Measurements from ENCODE around the gene UNC5C. TPM values are rescaled to one million over a fixed set of nuclear protein-coding genes. Genes with fewer than 3 reads are reported as not detected.
"Not testable (repeated sequence)": the region's sequence is repeated elsewhere in the genome, so short reads cannot be mapped to it uniquely, and the experiment has no call there.

Gene UNC5C
- total and polyA plus RNA-seq, 4 donors: 0.63 to 11.2 (median 8.6) TPM

DNA sequence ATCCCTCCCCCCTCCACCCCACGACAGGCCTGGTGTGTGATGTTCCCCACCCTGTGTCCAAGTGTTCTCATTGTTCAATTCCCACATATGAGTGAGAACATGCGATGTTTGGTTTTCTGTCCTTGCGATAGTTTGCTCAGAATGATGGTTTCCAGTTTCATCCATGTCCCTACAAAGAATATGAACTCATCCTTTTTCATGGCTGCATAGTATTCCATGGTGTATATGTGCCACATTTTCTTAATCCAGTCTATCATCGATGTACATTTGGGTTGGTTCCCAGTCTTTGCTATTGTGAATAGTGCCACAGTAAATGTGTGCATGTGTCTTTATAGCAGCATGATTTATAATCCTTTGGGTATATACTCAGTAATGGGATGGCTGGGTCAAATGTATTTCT, 414.8 kb downstream of the UNC5C start:
- H3K9me3 ChIP-seq (ENCODE audit: control insufficient read depth, low read length); intact Hi-C loops (cut with DNase I); H3K36me3 ChIP-seq (ENCODE audit: control insufficient read depth in 1 of 2, insufficient read depth in 2 of 2, low read length in 1 of 2); H3K4me1 ChIP-seq (ENCODE audit: control insufficient read depth in 1 of 2, insufficient read depth in 2 of 2, low read length in 2 of 2); DNase-seq; H3K27me3 ChIP-seq (ENCODE audit: control insufficient read depth in 1 of 2, insufficient read depth in 2 of 2, low read length in 1 of 2); ATAC-seq (ENCODE audit: low FRiP score); H3K4me3 ChIP-seq (ENCODE audit: low read length in 2 of 2); H3K27ac ChIP-seq (ENCODE audit: low read depth in 1 of 2, low read length in 2 of 2): not testable (repeated sequence)
- 96% methylated on average over 4 of the region's 4 CpGs for WGBS, 2 donors

DNA sequence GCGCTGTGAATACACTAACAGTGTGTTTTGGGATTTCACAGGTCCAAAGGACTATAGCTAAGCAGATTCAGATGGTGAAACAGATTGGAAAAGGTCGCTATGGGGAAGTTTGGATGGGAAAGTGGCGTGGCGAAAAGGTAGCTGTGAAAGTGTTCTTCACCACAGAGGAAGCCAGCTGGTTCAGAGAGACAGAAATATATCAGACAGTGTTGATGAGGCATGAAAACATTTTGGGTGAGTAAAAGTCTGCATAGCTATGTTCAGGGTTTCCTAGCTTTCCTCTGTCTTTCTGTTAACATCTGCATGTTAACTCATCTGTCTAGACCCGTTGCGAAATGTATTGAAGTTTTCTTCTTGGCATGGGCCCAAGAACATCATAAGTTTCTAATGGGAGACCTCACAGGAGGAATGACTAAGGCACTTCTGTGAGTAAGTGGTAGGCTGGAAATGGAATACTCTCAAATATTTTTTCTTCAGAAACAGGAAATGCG, 418.9 kb downstream of the UNC5C start:
- 17 to 19% methylated on average over 7 of the region's 7 CpGs for WGBS, 2 donors
- peak in 1 of 2 donors; percentile 45 for DNase-seq

DNA sequence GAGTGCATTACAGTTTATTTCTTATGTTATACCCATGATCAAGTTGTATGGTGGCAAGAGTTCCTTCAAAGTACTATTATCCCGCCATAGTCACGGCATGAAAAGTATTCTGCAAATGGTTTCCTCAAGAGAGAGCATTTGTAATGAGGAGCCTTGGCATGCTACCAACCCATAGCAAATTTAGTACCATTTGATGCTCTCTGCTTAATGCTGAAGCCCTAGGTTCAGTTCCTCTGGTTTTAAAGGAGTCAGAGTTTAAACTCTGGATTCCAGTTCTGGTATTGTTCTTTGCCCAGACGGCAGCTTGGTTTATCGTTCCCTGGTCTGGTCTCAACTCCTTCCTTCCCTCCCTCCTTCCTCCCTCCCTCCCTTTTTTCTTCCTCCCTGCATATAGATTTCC, 419.7 kb downstream of the UNC5C start:
- no peak for DNase-seq
- H3K9me3 ChIP-seq (ENCODE audit: control insufficient read depth, low read length): no peaks in the 10 kb centered on the region
- intact Hi-C loops (cut with DNase I): no loop called here
- H3K36me3 ChIP-seq (ENCODE audit: control insufficient read depth in 1 of 2, insufficient read depth in 2 of 2, low read length in 1 of 2): no peaks in the 10 kb centered on the region
- no peak for ATAC-seq (ENCODE audit: low FRiP score)
- no peaks in the 10 kb centered on the region for H3K27me3 ChIP-seq (ENCODE audit: control insufficient read depth in 1 of 2, insufficient read depth in 2 of 2, low read length in 1 of 2)
- no peak overlapping the region for H3K27ac ChIP-seq (ENCODE audit: low read depth in 1 of 2, low read length in 2 of 2)
- no peak overlapping the region for H3K4me3 ChIP-seq (ENCODE audit: low read length in 2 of 2)
- 43 to 53% methylated on average over 4 of the region's 4 CpGs for WGBS, 2 donors
- H3K4me1 ChIP-seq (ENCODE audit: control insufficient read depth in 1 of 2, insufficient read depth in 2 of 2, low read length in 2 of 2): no peaks in the 10 kb centered on the region

More for the DNA sequence above, 418.9 kb downstream of the UNC5C start:
- no peaks in the 10 kb centered on the region for H3K36me3 ChIP-seq (ENCODE audit: control insufficient read depth in 1 of 2, insufficient read depth in 2 of 2, low read length in 1 of 2)
- peak overlapping the region in 1 of 2 donors; percentile 20 for H3K4me3 ChIP-seq (ENCODE audit: low read length in 2 of 2)
- peak overlapping the region; percentile 2 to 90 for H3K27ac ChIP-seq (ENCODE audit: low read depth in 1 of 2, low read length in 2 of 2)
- H3K9me3 ChIP-seq (ENCODE audit: control insufficient read depth, low read length): no peaks in the 10 kb centered on the region
- ATAC-seq (ENCODE audit: low FRiP score): peak; percentile 93
- H3K4me1 ChIP-seq (ENCODE audit: control insufficient read depth in 1 of 2, insufficient read depth in 2 of 2, low read length in 2 of 2): no peaks in the 10 kb centered on the region
- intact Hi-C loops (cut with DNase I): no loop called here
- no peaks in the 10 kb centered on the region for H3K27me3 ChIP-seq (ENCODE audit: control insufficient read depth in 1 of 2, insufficient read depth in 2 of 2, low read length in 1 of 2)

DNA sequence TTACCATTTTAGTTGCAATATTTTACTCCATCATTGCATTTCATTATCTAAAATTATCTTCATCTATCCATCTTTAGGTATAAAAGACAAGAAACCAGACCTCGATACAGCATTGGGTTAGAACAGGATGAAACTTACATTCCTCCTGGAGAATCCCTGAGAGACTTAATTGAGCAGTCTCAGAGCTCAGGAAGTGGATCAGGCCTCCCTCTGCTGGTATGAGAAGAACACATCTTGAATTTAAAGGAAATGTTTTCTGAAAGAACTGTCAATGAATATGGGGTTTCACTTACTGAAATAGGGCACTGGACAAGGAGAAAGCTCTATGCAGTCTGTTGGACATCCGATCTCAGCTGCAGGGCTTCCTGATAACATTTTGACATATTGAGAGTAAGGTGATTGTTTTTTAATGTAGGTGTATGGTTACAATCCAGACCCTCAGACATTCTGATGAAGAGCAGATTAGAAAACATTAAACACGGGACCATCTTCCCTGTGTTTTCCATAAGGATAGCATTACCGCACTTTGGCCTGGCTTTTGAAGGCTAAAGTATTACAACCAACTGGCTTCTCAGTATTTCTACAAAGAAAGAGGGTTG, 423.8 kb downstream of the UNC5C start:
- Histone ChIP-seq H3K4me1 (ENCODE audit: control insufficient read depth in 1 of 2, insufficient read depth in 2 of 2, low read length in 2 of 2) (no peaks in the 10 kb centered on the region), H3K4me3 (ENCODE audit: low read length in 2 of 2) (no peak overlapping the region), H3K27ac (ENCODE audit: low read depth in 1 of 2, low read length in 2 of 2) (no peak overlapping the region), H3K36me3 (ENCODE audit: control insufficient read depth in 1 of 2, insufficient read depth in 2 of 2, low read length in 1 of 2) (no peaks in the 10 kb centered on the region), H3K9me3 (ENCODE audit: control insufficient read depth, low read length) (no peaks in the 10 kb centered on the region), H3K27me3 (ENCODE audit: control insufficient read depth in 1 of 2, insufficient read depth in 2 of 2, low read length in 1 of 2) (no peaks in the 10 kb centered on the region)
- WGBS, 2 donors: 44 to 46% methylated on average over 4 of the region's 4 CpGs
- no peak for DNase-seq
- ATAC-seq (ENCODE audit: low FRiP score): peak; percentile 55
- intact Hi-C loops (cut with DNase I): no loop called here

DNA sequence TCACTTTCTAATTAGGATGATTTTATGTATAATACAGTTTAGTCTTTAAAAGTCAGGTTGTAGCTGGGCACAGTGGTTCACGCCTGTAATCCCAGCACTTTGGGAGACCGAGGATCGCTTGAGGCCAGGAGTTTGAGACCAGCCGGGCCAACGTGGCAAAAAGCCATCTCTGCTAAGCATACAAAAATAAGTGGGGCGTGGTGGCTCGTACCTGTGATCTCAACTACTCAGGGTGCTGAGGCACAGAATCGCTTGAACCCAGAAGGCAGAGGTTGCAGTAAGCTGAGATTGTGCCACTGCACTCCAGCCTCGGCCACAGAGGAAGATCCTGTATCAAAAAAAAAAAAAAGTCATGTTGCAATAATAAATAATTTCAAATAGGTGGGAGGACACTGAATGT, 426.8 kb downstream of the UNC5C start:
- ATAC-seq (ENCODE audit: low FRiP score) (no peak), DNase-seq (no peak)
- intact Hi-C loops (cut with DNase I): no loop called here
- Histone ChIP-seq H3K4me1 (ENCODE audit: control insufficient read depth in 1 of 2, insufficient read depth in 2 of 2, low read length in 2 of 2) (no peaks in the 10 kb centered on the region), H3K27me3 (ENCODE audit: control insufficient read depth in 1 of 2, insufficient read depth in 2 of 2, low read length in 1 of 2) (no peaks in the 10 kb centered on the region), H3K36me3 (ENCODE audit: control insufficient read depth in 1 of 2, insufficient read depth in 2 of 2, low read length in 1 of 2) (no peaks in the 10 kb centered on the region), H3K4me3 (ENCODE audit: low read length in 2 of 2) (no peak overlapping the region), H3K9me3 (ENCODE audit: control insufficient read depth, low read length) (peaks cover 1% of the 10 kb centered on the region), H3K27ac (ENCODE audit: low read depth in 1 of 2, low read length in 2 of 2) (no peak overlapping the region)
- WGBS, 2 donors: 77 to 81% methylated on average over 9 of the region's 9 CpGs

DNA sequence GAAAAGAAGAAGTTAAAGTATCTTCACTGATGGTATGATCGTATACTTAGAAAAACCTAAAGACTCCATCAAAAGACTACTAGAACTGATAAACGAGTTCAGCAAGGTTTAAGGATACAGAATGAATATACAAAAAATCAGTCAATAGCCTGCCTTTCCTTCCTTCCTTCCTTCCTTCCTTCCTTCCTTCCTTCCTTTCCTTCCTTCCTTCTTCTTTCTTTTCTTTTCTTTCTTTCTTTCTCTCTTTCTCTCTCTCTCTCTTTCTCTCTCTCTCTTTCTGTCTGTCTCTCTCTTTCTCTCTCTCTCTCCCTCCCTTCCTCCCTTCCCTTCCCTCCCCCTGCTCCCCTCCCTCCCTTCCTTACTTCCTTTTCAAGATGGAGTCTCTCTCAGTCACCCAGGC, 428.3 kb downstream of the UNC5C start:
- WGBS, 2 donors: 95 to 98% methylated on average over 2 of the region's 2 CpGs
- DNase-seq (no peak), ATAC-seq (ENCODE audit: low FRiP score) (no peak)
- H3K27ac ChIP-seq (ENCODE audit: low read depth in 1 of 2, low read length in 2 of 2): no peak overlapping the region
- H3K36me3 ChIP-seq (ENCODE audit: control insufficient read depth in 1 of 2, insufficient read depth in 2 of 2, low read length in 1 of 2): peaks cover 0 to 3% of the 10 kb centered on the region in 2 donors
- H3K4me3 ChIP-seq (ENCODE audit: low read length in 2 of 2): no peak overlapping the region
- no peaks in the 10 kb centered on the region for H3K27me3 ChIP-seq (ENCODE audit: control insufficient read depth in 1 of 2, insufficient read depth in 2 of 2, low read length in 1 of 2)
- intact Hi-C loops (cut with DNase I): no loop called here
- H3K9me3 ChIP-seq (ENCODE audit: control insufficient read depth, low read length): peaks cover 1% of the 10 kb centered on the region
- H3K4me1 ChIP-seq (ENCODE audit: control insufficient read depth in 1 of 2, insufficient read depth in 2 of 2, low read length in 2 of 2): no peaks in the 10 kb centered on the region

DNA sequence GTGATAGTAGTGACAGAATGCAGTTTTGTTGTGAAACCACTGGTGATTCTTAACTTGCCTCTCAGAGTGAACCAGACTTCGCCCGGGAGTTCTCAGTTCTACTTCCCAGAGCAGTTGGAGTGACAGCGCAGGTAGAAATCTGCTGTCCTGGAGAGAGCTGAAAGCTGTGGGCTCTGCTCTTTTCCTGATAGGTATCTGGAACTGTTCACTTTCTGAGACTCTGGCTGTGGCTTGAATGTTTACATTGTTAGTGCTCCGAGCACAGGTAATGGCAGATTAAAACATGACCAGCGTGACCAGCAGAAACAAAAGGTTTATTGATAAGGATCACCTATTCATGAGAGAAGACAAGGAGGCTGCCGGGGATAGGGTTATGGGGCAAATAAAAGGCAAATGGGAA, 430.3 kb downstream of the UNC5C start:
- DNase-seq: no peak
- Histone ChIP-seq H3K36me3 (ENCODE audit: control insufficient read depth in 1 of 2, insufficient read depth in 2 of 2, low read length in 1 of 2) (peaks cover 0 to 3% of the 10 kb centered on the region in 2 donors), H3K27me3 (ENCODE audit: control insufficient read depth in 1 of 2, insufficient read depth in 2 of 2, low read length in 1 of 2) (no peaks in the 10 kb centered on the region), H3K27ac (ENCODE audit: low read depth in 1 of 2, low read length in 2 of 2) (no peak overlapping the region), H3K9me3 (ENCODE audit: control insufficient read depth, low read length) (peaks cover 1% of the 10 kb centered on the region), H3K4me3 (ENCODE audit: low read length in 2 of 2) (no peak overlapping the region), H3K4me1 (ENCODE audit: control insufficient read depth in 1 of 2, insufficient read depth in 2 of 2, low read length in 2 of 2) (no peaks in the 10 kb centered on the region)
- intact Hi-C loops (cut with DNase I): no loop called here
- 86% methylated on average over 6 of the region's 6 CpGs for WGBS, 2 donors
- ATAC-seq (ENCODE audit: low FRiP score): no peak

DNA sequence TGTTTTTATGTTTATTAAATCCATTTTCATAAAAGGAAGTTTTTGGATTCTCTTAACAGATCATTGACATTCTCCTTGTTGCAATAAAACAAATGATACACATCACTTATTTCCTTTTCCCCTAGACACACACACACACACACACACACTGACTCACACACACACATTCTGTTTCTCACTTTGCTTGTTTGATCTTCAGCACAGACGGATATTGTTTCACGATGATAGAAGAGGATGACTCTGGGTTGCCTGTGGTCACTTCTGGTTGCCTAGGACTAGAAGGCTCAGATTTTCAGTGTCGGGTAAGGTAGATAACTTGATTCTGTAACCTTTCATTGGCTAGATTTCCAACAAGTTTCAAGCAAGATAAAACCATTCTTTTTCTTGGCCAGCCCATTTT, 434.3 kb downstream of the UNC5C start:
- H3K4me1 ChIP-seq (ENCODE audit: control insufficient read depth in 1 of 2, insufficient read depth in 2 of 2, low read length in 2 of 2): no peaks in the 10 kb centered on the region
- H3K27ac ChIP-seq (ENCODE audit: low read depth in 1 of 2, low read length in 2 of 2): no peak overlapping the region
- peaks cover 1% of the 10 kb centered on the region for H3K9me3 ChIP-seq (ENCODE audit: control insufficient read depth, low read length)
- ATAC-seq (ENCODE audit: low FRiP score): no peak
- intact Hi-C loops (cut with DNase I): no loop called here
- WGBS, 2 donors: 83 to 85% methylated on average over 3 of the region's 3 CpGs
- no peak for DNase-seq
- H3K36me3 ChIP-seq (ENCODE audit: control insufficient read depth in 1 of 2, insufficient read depth in 2 of 2, low read length in 1 of 2): peaks cover 0 to 3% of the 10 kb centered on the region in 2 donors
- H3K27me3 ChIP-seq (ENCODE audit: control insufficient read depth in 1 of 2, insufficient read depth in 2 of 2, low read length in 1 of 2): no peaks in the 10 kb centered on the region
- H3K4me3 ChIP-seq (ENCODE audit: low read length in 2 of 2): no peak overlapping the region
